Measurements from ENCODE around the gene CA4.
"Not testable (repeated sequence)": the region's sequence is repeated elsewhere in the genome, so short reads cannot be mapped to it uniquely, and the experiment has no call there.

Gene CA4

DNA sequence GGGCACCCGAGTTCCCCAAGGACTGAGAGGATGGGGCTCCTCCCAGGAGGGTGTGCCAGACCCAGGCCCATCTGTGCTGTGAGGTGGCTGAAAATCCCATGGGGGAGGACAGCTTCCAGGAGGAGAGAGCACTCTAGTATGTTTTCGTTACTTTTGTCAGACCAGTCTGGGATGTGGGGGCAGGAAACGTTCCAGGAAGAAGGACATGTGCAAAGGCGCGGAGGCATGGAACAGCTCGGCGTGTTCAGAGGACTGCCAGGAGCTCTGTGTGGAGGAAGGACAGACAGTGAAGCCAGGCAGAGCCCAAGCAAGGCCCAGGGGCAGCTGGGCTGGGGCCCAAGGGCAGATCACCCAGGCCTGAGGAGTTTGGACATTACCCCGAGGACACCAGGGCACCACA, 7.0 kb downstream of the CA4 start:
- no peak for DNase-seq

- DNase-seq, result no peak
Observed at GRCh38 chr17:60157487-60158040, 7.8 kb downstream of the CA4 start.

DNA sequence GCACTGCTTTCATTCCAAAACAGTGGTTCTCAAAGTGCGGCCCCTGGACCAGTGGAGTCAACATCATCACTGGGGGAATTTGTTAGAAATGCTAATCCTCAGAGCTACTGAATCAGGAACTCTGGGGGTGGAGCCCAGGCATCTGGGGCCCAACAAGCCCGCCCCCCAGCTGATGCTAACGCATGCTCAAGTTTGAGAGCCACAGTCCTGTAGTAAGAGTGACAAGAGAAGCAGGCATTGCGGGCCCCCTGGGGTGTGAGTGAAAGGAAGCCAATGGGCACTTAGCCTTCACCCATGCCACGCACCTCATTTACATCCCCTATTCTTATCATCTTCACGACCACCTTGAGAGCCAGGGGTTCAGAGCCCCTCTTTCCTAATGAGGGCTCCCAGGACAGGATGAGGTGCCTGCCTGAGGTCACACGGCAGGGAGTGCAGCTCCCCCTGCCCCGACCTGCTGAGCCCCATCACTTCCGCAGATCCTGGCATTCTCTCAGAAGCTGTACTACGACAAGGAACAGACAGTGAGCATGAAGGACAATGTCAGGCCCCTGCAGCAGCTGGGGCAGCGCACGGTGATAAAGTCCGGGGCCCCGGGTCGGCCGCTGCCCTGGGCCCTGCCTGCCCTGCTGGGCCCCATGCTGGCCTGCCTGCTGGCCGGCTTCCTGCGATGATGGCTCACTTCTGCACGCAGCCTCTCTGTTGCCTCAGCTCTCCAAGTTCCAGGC, 9.1 kb downstream of the CA4 start:
- no peak for DNase-seq

- DNase-seq, result no peak
Observed at GRCh38 chr17:60159479-60159866, 9.7 kb downstream of the CA4 start.

DNA sequence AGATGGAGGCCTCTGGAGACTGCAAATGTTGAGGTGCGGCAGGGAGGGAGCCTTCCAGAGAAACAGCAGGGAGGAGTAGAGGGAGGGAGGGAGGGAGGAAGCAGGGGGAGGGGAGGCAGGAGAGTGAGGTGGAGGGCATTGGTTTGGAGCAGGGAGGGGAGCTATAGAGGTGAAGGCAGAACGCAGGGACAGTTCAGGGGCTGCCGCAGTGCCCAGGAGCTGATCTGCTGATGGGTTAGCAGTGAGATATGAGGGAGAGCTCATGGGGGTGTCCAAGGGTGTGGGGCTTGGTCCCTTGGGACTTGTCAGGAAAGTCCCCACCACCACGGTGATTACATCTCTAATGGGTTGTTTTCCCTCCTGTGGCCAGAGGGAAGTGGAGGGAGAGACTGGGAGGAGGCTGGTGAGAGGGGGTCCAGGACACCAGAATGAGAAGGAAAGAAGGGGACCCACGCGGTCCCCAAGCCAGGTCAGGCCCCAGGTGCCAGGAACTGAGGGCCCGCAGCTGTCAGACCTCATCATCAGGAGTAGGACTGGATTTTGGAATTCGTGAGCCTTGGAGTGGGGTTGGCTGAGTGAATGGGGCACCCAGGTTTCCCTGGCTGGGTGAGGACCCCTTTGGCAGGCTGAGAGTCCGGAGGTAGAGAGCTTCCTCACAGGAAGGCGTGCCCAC, 11.2 kb downstream of the CA4 start:
- DNase-seq, result no peak

DNA sequence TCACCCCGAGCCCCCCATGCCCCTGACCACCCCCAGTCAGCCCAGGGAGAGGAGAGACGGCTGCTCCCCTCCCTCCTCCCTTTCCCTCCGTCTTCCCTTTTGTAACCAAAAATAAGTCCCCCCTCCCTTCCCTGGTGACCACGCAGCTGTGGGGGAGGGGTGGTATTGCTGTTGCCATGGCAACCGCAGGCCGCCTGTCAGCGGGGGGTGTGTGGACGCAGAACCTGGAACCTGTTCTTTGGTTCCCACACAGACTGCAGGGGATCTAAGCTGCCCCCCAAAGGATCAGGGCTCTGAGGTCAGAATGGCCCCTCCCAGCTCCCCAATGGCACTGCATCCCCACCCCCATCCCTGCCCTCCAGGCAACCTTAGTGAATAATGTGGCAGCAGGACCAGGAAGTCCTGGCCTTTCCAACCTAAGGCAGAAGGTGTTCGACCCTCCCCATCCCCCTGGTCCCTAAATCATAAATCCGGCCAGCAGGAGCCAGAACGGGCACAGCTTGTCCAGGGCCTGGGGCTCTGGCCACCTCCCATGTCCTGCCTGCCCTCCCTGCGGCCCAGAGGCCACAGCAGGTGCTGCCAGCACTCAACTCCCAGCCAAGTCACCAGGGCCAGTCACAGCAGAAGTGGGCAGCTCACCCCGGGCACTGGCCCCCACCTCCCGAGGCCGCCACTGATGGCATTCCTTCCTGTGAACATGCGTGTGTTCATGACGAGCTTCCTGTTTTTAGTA, 12.0 kb downstream of the CA4 start:
- peak; percentile 34 for DNase-seq

- DNase-seq, result no peak
Observed at GRCh38 chr17:60163108-60163784, 13.5 kb downstream of the CA4 start.

DNA sequence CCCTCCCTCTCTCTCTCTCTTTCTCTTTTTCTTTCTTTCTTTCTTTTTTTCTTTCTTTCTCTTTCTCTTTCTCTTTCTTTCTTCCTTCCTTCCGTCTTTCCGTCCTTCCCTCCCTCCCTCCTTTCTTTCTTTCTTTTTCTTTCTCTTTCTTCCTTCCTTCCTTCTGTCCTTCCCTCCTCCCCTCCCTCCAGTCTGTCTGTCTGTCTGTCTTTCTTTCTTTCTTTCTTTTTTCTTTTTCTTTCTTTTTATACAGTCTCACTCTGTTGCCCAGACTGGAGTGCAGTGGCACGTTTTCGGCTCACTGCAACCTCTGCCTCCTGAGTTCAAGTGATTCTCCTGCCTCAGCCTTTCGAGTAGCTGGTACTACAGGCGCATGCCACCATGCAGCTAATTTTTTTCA, 14.4 kb downstream of the CA4 start:
- no peak for DNase-seq

- no peak for DNase-seq
Observed at GRCh38 chr17:60164697-60165096, 14.9 kb downstream of the CA4 start.

- no peak for DNase-seq
Observed at GRCh38 chr17:60165223-60165622, 15.4 kb downstream of the CA4 start.

GRCh38 chr17:60165971-60166370, 16.2 kb downstream of the CA4 start:
- DNase-seq, result no peak

GRCh38 chr17:60167065-60167741, 17.4 kb downstream of the CA4 start:
- no peak for DNase-seq

GRCh38 chr17:60168654-60169053, 18.9 kb downstream of the CA4 start:
- DNase-seq, result no peak

- DNase-seq, result peak; percentile 66
Observed at GRCh38 chr17:60169921-60170817, 20.4 kb downstream of the CA4 start.

- no peak for DNase-seq
Observed at GRCh38 chr17:60170835-60171752, 21.3 kb downstream of the CA4 start.

- DNase-seq, result no peak
Observed at GRCh38 chr17:60171753-60172079, 21.9 kb downstream of the CA4 start.

GRCh38 chr17:60173304-60173819, 23.6 kb downstream of the CA4 start:
- DNase-seq, result peak; percentile 34

GRCh38 chr17:60174035-60174434, 24.3 kb downstream of the CA4 start:
- DNase-seq, result no peak

DNA sequence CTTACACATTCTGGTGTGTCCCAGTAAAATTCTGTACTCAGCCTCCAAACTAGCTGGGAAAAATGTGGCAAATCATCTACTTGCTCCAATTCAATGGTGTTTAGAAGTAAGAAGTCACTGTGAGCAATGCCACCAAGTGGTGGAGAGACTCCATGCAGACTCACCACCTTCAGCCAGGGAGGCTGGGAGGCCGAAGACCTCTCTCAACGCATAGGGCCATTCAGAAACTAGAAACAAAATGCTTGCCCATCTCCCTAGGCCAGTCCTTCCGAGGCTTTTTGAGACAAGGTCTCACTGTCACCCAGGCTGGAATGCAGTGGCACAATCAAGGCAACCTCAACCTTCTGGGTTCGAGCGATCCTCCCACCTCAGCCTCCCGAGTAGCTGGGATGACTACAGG, 25.0 kb downstream of the CA4 start:
- not testable (repeated sequence) for DNase-seq

- not testable (repeated sequence) for DNase-seq
Observed at GRCh38 chr17:60176763-60177162, 27.0 kb downstream of the CA4 start.
